Stimulated activated effector memory CD8-positive, alpha-beta T cell treated with anti-CD3 and anti-CD28 coated beads, Interleukin-12 subunit alpha, Interleukin-12 subunit beta, amount 100 ng/mL, for 72 hours (primary cell): ENCODE data around the gene GAPVD1.
"Not testable (repeated sequence)": the region's sequence is repeated elsewhere in the genome, so short reads cannot be mapped to it uniquely, and the experiment has no call there.

Experiments used
- ATAC-seq: fragments of 150-1000 bp; cut with Tn5 transposase; 2 replicates; pipeline ENCODE4 v1.10.0; 2021
- DNase-seq, 2 donors: peaks; one replicate each; pipeline ENCODE4 v3.0.0; 2021 to 2022; ENCODE audit warnings: low spot score in 2 of 2
- H3K27ac Mint-ChIP-seq: one replicate; pipeline ENCODE4 v1.8.0; 2022; ENCODE audit warnings: mild to moderate bottlenecking, mixed read lengths
- H3K36me3 Mint-ChIP-seq: one replicate; pipeline ENCODE4 v1.8.0; 2022; ENCODE audit warnings: mild to moderate bottlenecking, mixed read lengths
- H3K4me1 Mint-ChIP-seq: one replicate; pipeline ENCODE4 v1.8.0; 2022; ENCODE audit warnings: mixed read lengths
- H3K4me3 Mint-ChIP-seq: one replicate; pipeline ENCODE4 v1.8.0; 2022; ENCODE audit warnings: mild to moderate bottlenecking, mixed read lengths
- H3K9me3 Mint-ChIP-seq: one replicate; pipeline ENCODE4 v1.8.0; 2022; ENCODE audit warnings: mixed read lengths

GAPVD1 gene

DNA sequence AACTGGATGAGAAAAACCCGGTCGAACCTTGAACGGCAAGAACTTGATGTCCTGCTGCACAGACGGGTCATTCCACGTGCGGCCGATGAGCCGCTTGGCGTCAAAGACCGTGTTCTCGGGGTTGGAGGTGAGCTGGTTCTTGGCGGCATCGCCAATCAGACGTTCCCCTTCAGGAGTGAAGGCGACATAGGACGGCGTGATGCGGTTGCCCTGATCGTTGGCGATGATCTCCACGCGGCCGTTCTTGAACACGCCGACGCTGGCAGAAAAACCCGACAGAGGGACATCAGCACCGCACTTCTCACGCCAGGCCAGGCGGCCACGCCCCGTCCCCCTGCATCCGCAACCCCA, 21.0 kb upstream of the GAPVD1 start:
- Mint-ChIP-seq H3K27ac (peak overlapping the region; percentile 100), H3K4me1 (peaks cover 60% of the 10 kb centered on the region)

DNA sequence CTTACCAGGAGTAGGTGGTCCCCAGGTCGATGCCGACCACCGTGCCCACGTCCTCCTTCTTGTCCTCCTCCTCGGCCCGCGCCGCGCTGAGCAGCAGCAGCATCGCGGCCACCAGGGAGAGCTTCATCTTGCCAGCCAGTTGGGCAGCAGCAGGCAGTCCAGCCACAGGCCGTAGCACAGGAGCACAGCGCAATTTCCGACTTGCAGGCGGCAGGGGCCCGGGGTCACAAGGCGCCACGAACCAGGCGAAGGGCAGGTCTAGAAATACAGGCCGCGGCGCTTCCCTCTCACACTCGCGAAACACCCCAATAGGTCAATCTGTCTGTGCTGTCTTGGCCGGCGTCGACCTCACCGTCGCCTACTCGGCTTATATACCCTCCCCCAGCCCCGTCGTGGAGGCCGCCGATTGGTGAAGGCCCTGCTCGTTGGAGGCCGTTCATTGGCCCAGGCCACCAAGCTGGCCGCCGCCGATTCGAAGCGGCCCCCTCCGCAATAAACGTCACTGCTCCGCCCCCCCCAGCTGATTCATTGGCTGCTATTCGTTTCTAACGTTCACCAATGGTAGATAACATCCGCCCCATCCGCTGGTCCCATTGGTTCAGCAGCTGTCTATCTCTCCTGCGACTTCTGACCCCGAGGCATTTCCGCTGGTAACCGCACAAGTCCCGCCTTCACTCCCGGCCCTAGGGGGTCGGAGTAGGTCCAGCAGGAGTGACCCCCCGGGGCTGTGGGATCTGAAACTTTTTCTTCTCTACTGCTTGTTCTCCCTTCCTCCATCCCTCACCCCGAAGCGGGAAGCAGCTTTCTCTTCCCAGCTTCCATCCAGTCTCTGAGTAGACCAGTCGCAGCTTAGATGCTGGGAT, 20.4 kb upstream of the GAPVD1 start, which contains the start of gene HSPA5:
HSPA5 (minus strand) TSS at position 344 of the 863 bp plus-strand sequence; CDS start at position 127, 217 bp downstream.
- peak within 1 kb of the TSS; percentile 85 for H3K4me3 Mint-ChIP-seq
- ATAC-seq (peak; percentile 94), DNase-seq (peak; percentile 95 to 99)
- H3K4me1 Mint-ChIP-seq, result peaks cover 54% of the 10 kb centered on the region
- peak within 1 kb of the TSS; percentile 100 for H3K27ac Mint-ChIP-seq
- peaks cover 61% of the 10 kb centered on the region for H3K36me3 Mint-ChIP-seq
- H3K9me3 Mint-ChIP-seq, result no peaks in the 10 kb centered on the region

More for the DNA sequence above, 21.0 kb upstream of the GAPVD1 start:
- H3K4me3 Mint-ChIP-seq, result peak overlapping the region; percentile 85
- H3K36me3 Mint-ChIP-seq, result peaks cover 67% of the 10 kb centered on the region
- H3K9me3 Mint-ChIP-seq, result no peaks in the 10 kb centered on the region
- ATAC-seq (peak; percentile 2), DNase-seq (peak in 1 of 2 donors; percentile 22)

DNA sequence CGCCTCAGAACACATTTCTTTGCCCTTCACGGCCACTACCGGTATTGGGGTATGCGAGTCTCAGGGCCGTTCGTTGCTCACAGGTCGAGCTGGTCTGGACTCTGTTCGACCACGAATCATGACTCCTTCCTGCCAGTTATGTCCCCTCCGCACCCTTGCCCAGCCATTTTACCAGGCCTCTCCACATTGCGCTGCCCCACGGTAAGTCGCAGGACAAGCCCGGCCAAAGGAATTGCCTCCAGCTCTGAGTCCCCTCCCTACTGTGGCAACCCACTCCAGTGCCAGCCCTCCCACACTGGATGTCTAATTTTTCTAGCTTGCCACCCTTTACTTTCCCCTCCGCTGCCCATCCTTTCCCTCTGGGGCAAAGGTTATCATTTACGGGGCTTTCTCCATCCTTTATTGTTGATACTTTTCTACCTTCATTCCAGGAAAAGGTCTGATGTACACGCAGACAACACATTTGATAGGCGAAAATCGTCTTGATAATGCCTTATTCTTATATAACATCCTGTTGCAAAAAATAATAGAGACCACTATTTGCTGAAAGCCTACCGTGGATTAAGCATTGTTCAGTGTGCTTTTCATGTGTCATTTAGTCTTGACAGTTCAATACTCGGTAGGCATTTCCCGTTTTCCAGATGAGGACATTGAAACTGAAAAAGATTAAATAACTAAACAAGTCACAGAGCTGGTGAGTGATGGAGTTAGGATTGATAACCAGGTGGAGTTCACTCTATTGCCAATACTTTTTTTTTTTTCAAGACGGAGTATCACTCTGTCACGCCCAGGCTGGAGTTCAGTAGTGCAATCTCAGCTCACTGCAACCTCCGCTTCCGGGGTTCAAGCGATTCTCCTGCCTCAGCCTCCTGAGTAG, 19.5 kb upstream of the GAPVD1 start:
- peaks cover 46% of the 10 kb centered on the region for H3K4me1 Mint-ChIP-seq
- peak overlapping the region; percentile 100 for H3K27ac Mint-ChIP-seq
- DNase-seq, result no peak
- H3K36me3 Mint-ChIP-seq, result peaks cover 53% of the 10 kb centered on the region
- peak overlapping the region; percentile 85 for H3K4me3 Mint-ChIP-seq
- H3K9me3 Mint-ChIP-seq, result no peaks in the 10 kb centered on the region
- ATAC-seq, result peak; percentile 3

DNA sequence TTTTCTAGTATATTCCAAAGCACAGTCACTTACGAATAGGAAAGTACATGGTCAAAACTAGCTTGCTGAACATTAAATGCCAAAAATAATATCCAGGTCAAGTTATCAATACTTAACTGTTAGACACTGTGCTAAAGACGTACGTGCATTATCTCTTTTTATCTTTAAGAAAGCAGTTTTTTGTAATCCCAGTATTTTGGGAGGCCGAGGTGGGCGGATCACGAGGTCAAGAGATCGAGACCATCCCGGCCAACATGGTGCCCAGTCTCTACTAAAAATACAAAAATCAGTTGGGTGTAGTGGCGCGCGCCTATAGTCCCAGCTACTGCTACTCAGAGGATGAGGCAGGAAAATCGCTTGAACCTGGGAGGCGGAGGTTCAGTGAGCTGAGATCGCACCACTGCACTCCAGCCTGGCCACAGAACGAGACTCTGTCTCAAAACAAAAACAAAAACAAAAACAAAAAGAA, 17.8 kb upstream of the GAPVD1 start:
- Mint-ChIP-seq H3K9me3 (no peaks in the 10 kb centered on the region), H3K4me3 (peak overlapping the region; percentile 14), H3K27ac (peak overlapping the region; percentile 76), H3K36me3 (peaks cover 35% of the 10 kb centered on the region), H3K4me1 (peaks cover 29% of the 10 kb centered on the region)
- ATAC-seq (no peak), DNase-seq (no peak)

DNA sequence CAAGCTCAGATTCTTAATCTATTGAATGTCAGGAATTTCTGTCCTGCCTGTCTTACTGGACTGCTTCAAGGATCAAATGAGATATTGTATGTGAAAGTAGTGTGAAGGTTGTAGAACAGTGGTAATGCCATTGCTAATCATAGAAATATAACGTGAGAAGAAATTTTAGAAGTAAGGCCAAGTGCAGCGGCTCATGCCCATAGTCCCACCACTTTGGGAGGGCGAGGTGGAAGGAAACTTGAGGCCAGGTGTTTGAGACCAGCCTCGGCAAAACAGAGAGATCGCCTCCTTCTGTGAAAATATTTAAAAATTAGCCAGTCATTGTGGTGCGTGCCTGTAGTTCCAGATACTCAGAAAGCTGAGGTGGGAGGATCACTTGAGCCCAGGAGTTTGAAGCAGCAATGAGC, 15.4 kb upstream of the GAPVD1 start:
- no peaks in the 10 kb centered on the region for H3K9me3 Mint-ChIP-seq
- DNase-seq (no peak), ATAC-seq (no peak)
- H3K4me3 Mint-ChIP-seq, result no peak overlapping the region
- H3K27ac Mint-ChIP-seq, result no peak overlapping the region
- peaks cover 19% of the 10 kb centered on the region for H3K4me1 Mint-ChIP-seq
- H3K36me3 Mint-ChIP-seq, result peaks cover 11% of the 10 kb centered on the region

DNA sequence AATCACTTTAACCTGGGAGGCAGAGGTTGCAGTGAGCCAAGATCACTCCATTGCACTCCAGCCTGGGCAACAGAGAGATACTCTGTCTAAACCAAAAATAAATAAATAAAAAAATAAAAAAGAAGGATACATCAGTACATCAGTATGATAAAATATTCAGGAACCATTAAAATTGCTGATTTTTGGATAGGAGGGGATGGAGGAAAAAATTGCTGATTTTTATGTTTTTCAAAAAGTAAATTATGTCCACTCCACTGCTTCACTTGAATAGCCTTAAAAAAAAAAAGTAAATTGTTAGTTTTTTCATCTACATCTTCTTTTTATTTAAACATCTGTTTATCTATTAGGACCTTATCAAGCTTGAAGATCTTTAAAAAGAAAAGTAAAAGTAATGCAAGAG, 7.4 kb upstream of the GAPVD1 start:
- Mint-ChIP-seq H3K27ac (no peak overlapping the region), H3K4me3 (no peak overlapping the region), H3K9me3 (no peaks in the 10 kb centered on the region), H3K36me3 (no peaks in the 10 kb centered on the region), H3K4me1 (no peaks in the 10 kb centered on the region)
- ATAC-seq, result no peak
- no peak for DNase-seq

DNA sequence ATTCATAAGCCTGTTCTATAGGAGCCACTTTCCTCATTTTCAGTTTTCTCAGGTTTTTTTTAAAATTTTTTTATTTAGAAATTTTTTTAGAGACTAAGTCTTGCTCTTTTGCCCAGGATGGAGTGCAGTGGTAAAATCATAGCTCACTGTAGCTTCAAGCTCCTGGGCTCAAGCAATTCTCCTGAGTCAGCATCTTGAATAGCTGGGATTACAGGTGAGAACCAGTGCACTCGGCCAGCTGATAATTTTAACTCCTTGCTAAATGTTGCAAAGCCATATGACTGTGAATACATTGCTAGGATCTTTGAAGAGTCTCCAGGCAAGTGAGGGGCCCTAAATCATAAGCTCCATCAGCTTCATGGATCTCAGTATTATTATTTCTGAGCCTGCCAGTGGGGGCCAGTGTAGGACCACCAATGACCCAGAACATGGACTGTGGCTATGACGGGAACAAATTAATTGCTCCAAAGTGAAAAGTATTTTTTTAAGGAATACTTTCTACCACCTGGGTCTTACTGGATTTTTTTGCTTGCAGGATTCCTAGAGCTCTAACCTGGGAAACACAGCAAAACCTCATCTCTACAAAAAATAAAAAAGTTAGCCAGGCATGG, 5.7 kb upstream of the GAPVD1 start:
- ATAC-seq, result no peak
- no peaks in the 10 kb centered on the region for H3K36me3 Mint-ChIP-seq

DNA sequence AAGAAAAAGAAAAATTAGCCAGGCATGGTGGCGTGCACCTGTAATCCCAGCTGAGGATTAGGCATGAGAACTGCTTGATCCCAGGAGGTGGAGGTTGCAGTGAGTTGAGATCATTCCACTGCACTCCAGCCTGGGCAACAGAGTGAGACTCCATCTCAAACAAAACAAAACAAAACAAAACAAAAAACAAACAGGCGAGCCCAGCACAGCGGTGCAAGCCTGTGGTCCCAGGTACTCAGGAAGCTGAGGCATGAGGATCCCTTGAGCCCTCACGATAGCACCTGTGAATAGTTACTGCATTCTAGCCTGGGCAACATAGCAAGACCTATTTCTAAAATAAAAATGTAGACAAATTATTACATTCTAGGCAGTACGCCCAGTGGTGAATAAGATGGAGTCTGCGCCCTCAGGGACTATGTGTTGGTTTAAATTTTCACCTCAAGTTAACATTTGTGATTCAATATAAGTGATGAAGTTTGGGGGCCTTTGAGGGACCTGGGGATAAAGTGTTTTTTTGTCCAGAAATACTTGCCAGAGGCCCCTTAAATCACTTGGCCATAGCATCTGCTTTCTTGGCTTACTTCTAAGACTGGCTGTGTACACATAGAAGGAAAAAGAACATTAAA, 3.4 kb upstream of the GAPVD1 start:
- DNase-seq (no peak), ATAC-seq (no peak)
- H3K4me3 Mint-ChIP-seq, result no peak overlapping the region
- H3K27ac Mint-ChIP-seq, result no peak overlapping the region
- H3K36me3 Mint-ChIP-seq, result peaks cover 12% of the 10 kb centered on the region
- H3K4me1 Mint-ChIP-seq, result peaks cover 22% of the 10 kb centered on the region
- no peaks in the 10 kb centered on the region for H3K9me3 Mint-ChIP-seq

More for the DNA sequence above, 5.7 kb upstream of the GAPVD1 start:
- Mint-ChIP-seq H3K4me3 (no peak overlapping the region), H3K27ac (no peak overlapping the region), H3K4me1 (peaks cover 7% of the 10 kb centered on the region), H3K9me3 (no peaks in the 10 kb centered on the region)
- no peak for DNase-seq

DNA sequence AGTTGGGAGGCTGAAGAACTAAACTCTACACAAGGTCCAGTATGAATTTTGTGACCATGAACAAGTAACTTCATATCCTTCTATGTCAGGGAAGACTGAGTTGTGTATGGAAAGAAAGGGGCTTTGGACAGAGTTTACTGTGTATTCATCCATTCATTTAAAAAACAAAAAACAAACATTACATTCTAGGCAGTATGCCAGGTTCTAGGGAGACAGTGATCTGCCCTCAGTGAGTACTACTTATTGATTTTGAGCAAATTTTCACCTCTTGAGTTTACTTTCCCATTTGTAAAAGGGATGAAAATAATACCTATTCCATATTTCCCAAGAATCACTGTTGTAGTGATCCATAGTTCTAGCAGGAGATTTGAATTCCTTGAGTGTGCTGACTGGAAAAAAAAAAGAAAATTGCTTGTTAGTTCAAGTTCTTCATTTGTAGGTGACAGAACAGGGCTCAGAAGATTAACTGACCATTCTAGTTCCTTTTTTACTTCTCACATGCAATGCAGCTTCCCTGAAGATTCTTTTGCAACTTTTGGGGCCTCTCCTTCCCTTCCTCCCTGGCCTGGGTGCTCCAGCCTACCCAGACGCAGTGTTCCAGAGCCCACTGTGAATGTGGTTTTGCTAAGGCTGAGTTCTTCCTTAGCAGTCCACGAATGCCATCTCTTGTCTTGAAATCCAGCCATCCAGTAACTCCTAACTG, 2.6 kb upstream of the GAPVD1 start:
- DNase-seq (no peak), ATAC-seq (no peak)
- Mint-ChIP-seq H3K4me1 (peaks cover 26% of the 10 kb centered on the region), H3K9me3 (no peaks in the 10 kb centered on the region), H3K4me3 (no peak overlapping the region), H3K36me3 (peaks cover 17% of the 10 kb centered on the region), H3K27ac (no peak overlapping the region)

DNA sequence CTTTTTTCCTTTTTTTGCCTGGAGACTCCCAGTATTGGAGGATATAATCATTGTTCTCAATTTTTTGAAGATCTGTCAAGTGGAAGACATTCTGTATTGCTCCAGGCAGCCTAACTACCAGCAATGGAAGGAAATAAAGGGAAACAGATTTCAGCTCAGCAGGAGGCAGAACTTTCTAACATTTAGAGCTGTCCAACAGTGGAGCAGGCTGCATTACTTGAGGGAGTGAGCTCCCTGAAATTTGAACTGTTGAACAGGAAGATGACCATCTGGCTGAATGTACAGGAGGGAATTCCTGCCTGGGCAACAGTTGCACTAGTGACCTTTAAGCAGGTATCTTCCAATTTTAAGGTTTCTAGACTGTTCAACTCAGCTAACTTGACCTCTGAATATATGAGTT, 1.1 kb upstream of the GAPVD1 start:
- H3K9me3 Mint-ChIP-seq, result no peaks in the 10 kb centered on the region
- DNase-seq (no peak), ATAC-seq (no peak)
- H3K27ac Mint-ChIP-seq, result peak overlapping the region; percentile 94
- peak overlapping the region; percentile 96 for H3K4me3 Mint-ChIP-seq
- H3K4me1 Mint-ChIP-seq, result peaks cover 38% of the 10 kb centered on the region
- H3K36me3 Mint-ChIP-seq, result peaks cover 33% of the 10 kb centered on the region

DNA sequence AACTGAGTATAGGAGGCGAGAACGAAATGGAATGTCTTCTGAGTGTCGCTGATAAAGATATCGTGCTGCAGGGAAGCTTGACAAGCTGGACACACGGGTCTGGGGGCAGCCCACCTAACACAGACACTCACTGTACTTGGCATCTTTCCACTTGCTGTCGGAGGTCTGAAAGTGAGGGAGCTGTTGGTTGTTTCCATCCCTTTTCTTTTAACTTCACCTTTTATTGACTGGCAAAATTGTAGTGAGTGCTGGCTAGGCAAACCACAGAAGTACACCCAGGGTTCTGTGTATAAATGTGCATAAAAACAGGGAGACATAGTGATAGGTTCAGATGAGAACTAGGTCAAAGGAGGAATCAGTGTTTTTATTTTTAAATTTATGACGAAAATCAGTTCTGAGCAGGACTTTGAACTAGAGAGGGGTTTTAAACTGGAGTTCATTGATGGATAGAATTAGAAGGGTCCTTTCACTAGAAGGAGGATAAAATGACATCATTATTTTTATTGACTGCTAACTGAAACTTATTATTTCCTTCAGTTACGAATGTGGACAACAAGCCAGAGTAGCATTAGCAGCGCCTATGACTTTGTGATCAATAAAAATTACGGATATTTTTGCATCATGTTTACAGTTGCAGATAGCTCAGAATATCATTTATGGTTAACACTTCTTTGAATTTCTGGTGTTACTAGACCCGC, 817 bp downstream of the GAPVD1 start:
- DNase-seq, result no peak

DNA sequence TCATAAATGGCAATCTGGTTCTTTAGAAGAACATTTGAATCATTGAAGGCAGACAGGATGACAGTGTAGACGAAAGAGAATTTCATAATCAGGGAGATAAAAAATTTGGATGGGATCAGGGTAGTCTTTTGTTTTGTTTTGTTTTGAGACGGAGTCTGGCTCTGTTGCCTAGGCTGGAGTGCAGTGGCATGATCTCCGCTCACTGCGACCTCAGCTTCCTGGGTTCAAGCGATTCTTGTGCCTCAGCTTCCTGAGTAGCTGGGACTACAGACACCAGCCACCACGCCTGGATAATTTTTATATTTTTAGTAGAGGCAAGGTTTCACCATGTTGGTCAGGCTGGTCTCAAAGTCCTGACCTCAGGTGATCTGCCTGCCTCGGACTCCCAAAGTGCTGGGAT, 2.4 kb downstream of the GAPVD1 start:
- DNase-seq, ATAC-seq, H3K9me3 Mint-ChIP-seq: not testable (repeated sequence)
- Mint-ChIP-seq H3K27ac (peak overlapping the region; percentile 57), H3K4me1 (peaks cover 46% of the 10 kb centered on the region), H3K4me3 (peak overlapping the region; percentile 96), H3K36me3 (peaks cover 63% of the 10 kb centered on the region)

More for the DNA sequence above, 817 bp downstream of the GAPVD1 start:
- peak overlapping the region; percentile 96 for H3K4me3 Mint-ChIP-seq
- peaks cover 38% of the 10 kb centered on the region for H3K4me1 Mint-ChIP-seq
- peak overlapping the region; percentile 94 for H3K27ac Mint-ChIP-seq
- no peaks in the 10 kb centered on the region for H3K9me3 Mint-ChIP-seq
- peak; percentile 1 for ATAC-seq
- peaks cover 51% of the 10 kb centered on the region for H3K36me3 Mint-ChIP-seq

DNA sequence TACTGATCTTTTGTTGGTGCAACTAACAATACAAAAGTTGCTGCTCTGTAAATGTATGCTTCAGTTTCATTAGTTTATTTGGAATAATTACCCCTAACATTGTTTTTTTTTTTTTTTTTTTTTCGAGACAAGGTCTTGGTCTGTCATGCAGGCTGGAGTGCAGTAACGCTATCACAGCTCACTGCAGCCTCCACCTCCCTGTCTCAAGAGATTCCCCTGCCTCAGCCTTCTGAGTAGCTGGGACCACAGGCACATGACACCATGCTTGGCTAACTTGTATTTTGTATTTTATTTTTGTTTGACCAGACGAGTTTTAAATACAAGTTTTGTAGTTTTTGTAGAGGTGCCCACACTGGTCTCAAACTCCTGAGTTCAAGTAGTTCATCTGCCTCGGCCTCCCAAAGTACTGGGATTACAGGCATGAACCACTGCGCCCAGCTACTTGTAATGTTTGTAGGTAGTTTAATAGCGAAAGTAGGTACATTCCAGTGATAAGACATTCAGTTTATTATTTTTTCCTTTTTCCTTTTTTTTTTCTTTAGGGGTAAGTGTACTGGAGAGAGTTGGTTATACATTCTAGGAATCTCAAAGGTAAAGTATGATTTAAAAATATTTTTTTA, 6.9 kb downstream of the GAPVD1 start:
- Mint-ChIP-seq H3K27ac (peak overlapping the region; percentile 64), H3K9me3 (no peaks in the 10 kb centered on the region), H3K4me1 (peaks cover 36% of the 10 kb centered on the region), H3K36me3 (peaks cover 95% of the 10 kb centered on the region), H3K4me3 (no peak overlapping the region)
- ATAC-seq, result no peak
- DNase-seq, result no peak
